ENCODE results near the gene VAPB.
A peak's percentile ranks its signal among the peaks of the same experiment; 100 is the strongest.

DNA sequence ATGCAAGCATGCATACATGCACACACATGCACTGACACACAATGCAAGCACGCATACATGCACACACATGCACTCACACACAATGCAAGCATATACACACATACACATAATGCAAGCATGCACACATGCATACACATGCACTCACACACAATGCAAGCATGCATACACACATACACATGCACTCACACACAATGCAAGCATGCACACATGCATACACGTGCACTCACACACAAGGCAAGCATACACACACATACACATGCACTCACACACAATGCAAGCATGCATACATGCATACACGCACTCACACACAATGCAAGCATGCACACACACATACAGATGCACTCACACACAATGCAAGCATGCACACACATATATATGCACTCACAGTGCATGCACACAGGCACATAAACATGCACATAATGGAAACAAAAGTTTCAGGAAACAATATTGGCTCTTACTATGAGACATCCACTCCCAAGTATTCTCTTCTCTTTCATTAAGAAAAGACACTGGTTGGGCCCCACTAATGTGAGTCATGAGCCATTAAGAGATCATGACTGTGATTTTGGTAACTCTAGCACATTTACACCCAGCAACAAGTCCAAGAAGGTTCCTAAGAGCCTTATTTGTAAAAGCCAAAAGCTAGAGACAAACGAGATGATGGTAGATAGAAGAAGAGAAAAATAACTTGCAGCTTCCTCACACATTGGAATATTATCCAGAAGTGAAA is 103.9 kb downstream of the VAPB start:
- TF ChIP-seq POLR2A (IDR thresholded peaks at IDR 0.05): no peak
- peak in 1 of 3 donors; percentile 19 for TF ChIP-seq CTCF (IDR thresholded peaks at IDR 0.05)

Measured in lower leg skin (tissue), 3 donors.